OCI-LY3 (cell line): ENCODE measurements around the gene RDH13.

ENCODE experiments used
- H2AFZ ChIP-seq: fragments of 200-600, 300-600 bp; shearing (Covaris generic); 2 replicates; pipeline ENCODE4 v1.6.0; 2014; ENCODE audit warnings: antibody characterized with exemption, low read depth, low read length
- H3K27ac ChIP-seq: fragments of 200-600, 300-600 bp; sonication (generic); 2 replicates; pipeline ENCODE4 v1.5.1; 2014; ENCODE audit warnings: mild to moderate bottlenecking, low read length, moderate library complexity, mixed read lengths
- H3K27me3 ChIP-seq: fragments of 200-600, 300-600 bp; sonication (generic); 2 replicates; pipeline ENCODE4 v1.6.1; 2014; ENCODE audit warnings: low read depth, low read length, mixed read lengths
- H3K36me3 ChIP-seq: fragments of 200-600, 300-600 bp; sonication (generic); replicated peaks from 2 replicates; pipeline ENCODE3; 2014; ENCODE audit warnings: low read depth, low read length, mixed read lengths
- H3K4me1 ChIP-seq: fragments of 300-600, 200-600 bp; sonication (generic); 2 replicates; pipeline ENCODE4 v1.6.1; 2014; ENCODE audit warnings: low read length, mixed read lengths
- H3K4me2 ChIP-seq: fragments of 200-600, 300-600 bp; sonication (generic); 2 replicates; pipeline ENCODE4 v1.6.1; 2014; ENCODE audit warnings: low read length, mixed read lengths
- H3K4me3 ChIP-seq: fragments of 300-600, 200-600 bp; sonication (generic); 2 replicates; pipeline ENCODE4 v1.5.1; 2014; ENCODE audit warnings: antibody characterized with exemption, mild to moderate bottlenecking, low read length, moderate library complexity
- H3K79me2 ChIP-seq: fragments of 300-600, 200-600 bp; shearing (Covaris generic); 2 replicates; pipeline ENCODE4 v1.6.1; 2014; ENCODE audit warnings: mild to moderate bottlenecking, low read length, mixed read lengths
- H3K9ac ChIP-seq: fragments of 300-600, 200-600 bp; shearing (Covaris generic); 2 replicates; pipeline ENCODE4 v1.6.0; 2014; ENCODE audit warnings: mild to moderate bottlenecking, low read length, moderate library complexity
- H3K9me3 ChIP-seq: fragments of 200-600, 300-600 bp; shearing (Covaris generic); 2 replicates; pipeline ENCODE4 v1.6.1; 2014; ENCODE audit warnings: low read length, mixed read lengths; ENCODE audit not compliant: insufficient read depth
- H4K20me1 ChIP-seq: fragments of 200-600, 300-600 bp; sonication (generic); 2 replicates; pipeline ENCODE4 v1.6.1; 2016; ENCODE audit warnings: low read length, mixed read lengths; ENCODE audit not compliant: insufficient read depth
- CTCF ChIP-seq: fragments of 200-600, 300-600 bp; sonication (generic); IDR thresholded peaks from 2 replicates; pipeline ENCODE4 v1.5.1; 2014; ENCODE audit warnings: antibody characterized with exemption, low read length, low read depth
- EZH2phosphoT487 ChIP-seq: fragments of 200-600 bp; shearing (Covaris generic); IDR thresholded peaks from 2 replicates; pipeline ENCODE4 v1.6.1; 2018; ENCODE audit warnings: antibody characterized with exemption, mixed run types, low read depth

RDH13 gene

GRCh38 chr19:55044286-55044685 is 18.7 kb downstream of the RDH13 start:
- Histone ChIP-seq H3K4me3 (no peak overlapping the region), H2AFZ (no peak overlapping the region), H3K27me3 (no peaks in the 10 kb centered on the region), H3K27ac (no peak overlapping the region), H3K4me1 (no peaks in the 10 kb centered on the region), H3K9ac (no peak overlapping the region), H3K4me2 (no peak overlapping the region), H3K36me3 (peaks cover 67% of the 10 kb centered on the region), H4K20me1 (peaks cover 29% of the 10 kb centered on the region), H3K9me3 (no peaks in the 10 kb centered on the region), H3K79me2 (peaks cover 22% of the 10 kb centered on the region)
- TF ChIP-seq EZH2phosphoT487 (no peak), CTCF (no peak)

GRCh38 chr19:55042688-55043087 is 20.3 kb downstream of the RDH13 start:
- Histone ChIP-seq H3K79me2 (peaks cover 37% of the 10 kb centered on the region), H2AFZ (no peak overlapping the region), H3K9ac (no peak overlapping the region), H3K4me1 (no peaks in the 10 kb centered on the region), H4K20me1 (peaks cover 21% of the 10 kb centered on the region), H3K4me2 (no peak overlapping the region), H3K4me3 (no peak overlapping the region), H3K27me3 (no peaks in the 10 kb centered on the region), H3K36me3 (peaks cover 55% of the 10 kb centered on the region), H3K27ac (no peak overlapping the region), H3K9me3 (no peaks in the 10 kb centered on the region)
- TF ChIP-seq CTCF (no peak), EZH2phosphoT487 (no peak)

GRCh38 chr19:55042344-55042678 is 20.6 kb downstream of the RDH13 start:
- H3K27ac ChIP-seq = no peak overlapping the region
- peaks cover 39% of the 10 kb centered on the region for H3K79me2 ChIP-seq
- no peak overlapping the region for H2AFZ ChIP-seq
- H3K9me3 ChIP-seq = no peaks in the 10 kb centered on the region
- no peaks in the 10 kb centered on the region for H3K27me3 ChIP-seq
- H3K4me1 ChIP-seq = no peaks in the 10 kb centered on the region
- no peak overlapping the region for H3K4me2 ChIP-seq
- no peak overlapping the region for H3K4me3 ChIP-seq
- peaks cover 18% of the 10 kb centered on the region for H4K20me1 ChIP-seq
- no peak for TF ChIP-seq EZH2phosphoT487
- TF ChIP-seq CTCF = no peak
- no peak overlapping the region for H3K9ac ChIP-seq
- H3K36me3 ChIP-seq = peaks cover 51% of the 10 kb centered on the region

- H3K27me3 ChIP-seq = no peaks in the 10 kb centered on the region
- H3K27ac ChIP-seq = no peak overlapping the region
- peaks cover 18% of the 10 kb centered on the region for H4K20me1 ChIP-seq
- no peak overlapping the region for H3K4me2 ChIP-seq
- H3K79me2 ChIP-seq = peaks cover 42% of the 10 kb centered on the region
- no peaks in the 10 kb centered on the region for H3K9me3 ChIP-seq
- no peak overlapping the region for H2AFZ ChIP-seq
- no peaks in the 10 kb centered on the region for H3K4me1 ChIP-seq
- H3K9ac ChIP-seq = no peak overlapping the region
- H3K36me3 ChIP-seq = peaks cover 46% of the 10 kb centered on the region
- TF ChIP-seq CTCF (no peak), EZH2phosphoT487 (no peak)
- H3K4me3 ChIP-seq = no peak overlapping the region
These were observed 21.2 kb downstream of the RDH13 start for GRCh38 chr19:55041627-55042343.
